ENCODE data around the gene TFF1.

Gene TFF1

DNA sequence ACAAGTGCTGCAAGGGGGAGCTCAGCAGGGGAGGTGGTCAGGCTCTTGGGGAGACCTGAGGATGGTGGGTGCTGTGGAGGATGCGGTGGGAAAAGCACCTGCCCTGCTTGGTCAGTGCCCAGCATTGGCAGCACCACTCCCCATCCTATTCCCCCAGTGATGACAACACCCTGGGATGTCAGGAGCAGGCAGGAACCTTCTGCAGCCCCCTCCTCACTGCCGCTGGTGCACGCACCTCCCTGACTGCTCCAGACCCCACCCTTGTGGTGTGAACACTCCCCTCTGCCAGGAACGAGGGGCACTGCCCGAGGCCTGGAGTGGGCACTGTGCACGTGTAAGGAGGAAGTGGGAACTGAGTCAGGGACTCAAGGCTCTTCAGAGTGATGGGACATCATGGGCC, 17.0 kb upstream of the TFF1 start:
- TF ChIP-seq POLR2A (IDR thresholded peaks at IDR 0.05; ENCODE audit: low read length) = no peak
- no peak for TF ChIP-seq GATA1 (IDR thresholded peaks at IDR 0.05; ENCODE audit: low read depth, low read length)
- DNase-seq = no peak

DNA sequence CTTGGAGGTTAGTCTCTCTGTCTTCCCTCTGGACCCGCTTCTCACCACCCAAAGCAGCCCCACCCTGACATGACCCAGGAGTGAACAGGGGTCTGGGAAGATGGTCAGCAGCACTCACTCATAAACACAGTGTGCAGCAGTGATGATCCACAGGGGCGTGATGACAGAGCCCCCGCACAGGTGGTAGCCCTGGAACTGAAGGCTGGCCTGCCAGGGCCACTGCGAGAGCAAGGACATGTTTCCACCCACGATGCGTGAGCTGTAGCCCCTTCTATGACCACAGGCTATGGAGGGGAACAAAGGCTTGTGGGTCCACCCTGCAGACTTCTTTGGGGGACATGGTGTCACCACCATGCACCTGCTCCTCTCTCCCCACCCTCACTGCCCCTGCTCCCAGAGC, 16.6 kb upstream of the TFF1 start:
- no peak for TF ChIP-seq GATA1 (IDR thresholded peaks at IDR 0.05; ENCODE audit: low read depth, low read length)
- TF ChIP-seq POLR2A (IDR thresholded peaks at IDR 0.05; ENCODE audit: low read length) = no peak
- no peak for DNase-seq

DNA sequence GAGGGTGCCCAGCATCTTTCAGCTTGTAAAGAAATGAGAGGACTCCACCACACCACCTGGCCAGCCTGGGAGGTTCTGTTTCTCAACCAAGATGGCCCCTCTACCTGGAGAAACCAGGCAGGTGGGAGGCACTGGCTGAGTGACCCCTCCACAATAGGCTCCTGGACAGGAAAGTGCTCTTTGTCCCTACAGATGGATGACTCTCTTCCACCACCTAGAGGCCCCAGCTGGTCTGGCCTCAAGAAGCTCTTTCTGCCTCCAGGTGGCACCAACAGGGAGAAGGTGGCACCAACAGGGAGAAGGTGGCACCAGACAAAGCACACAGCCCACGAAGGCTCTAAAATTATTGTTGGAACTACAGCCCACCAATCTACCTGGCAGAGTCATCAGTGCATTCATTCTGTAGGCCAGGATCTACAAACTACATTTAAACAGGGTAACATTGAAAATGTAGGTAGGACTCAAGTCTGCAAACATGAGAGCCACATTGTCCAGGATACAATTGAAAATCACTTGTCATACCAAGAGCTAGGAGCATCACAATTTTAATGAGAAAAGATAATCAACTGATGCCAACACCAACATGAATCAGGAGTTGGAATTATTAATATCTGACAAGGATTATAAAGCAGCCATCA, 15.1 kb upstream of the TFF1 start:
- peak; percentile 17 to 31 for DNase-seq
- TF ChIP-seq GATA1 (IDR thresholded peaks at IDR 0.05; ENCODE audit: low read depth, low read length) (no peak), POLR2A (IDR thresholded peaks at IDR 0.05; ENCODE audit: low read length) (no peak)

DNA sequence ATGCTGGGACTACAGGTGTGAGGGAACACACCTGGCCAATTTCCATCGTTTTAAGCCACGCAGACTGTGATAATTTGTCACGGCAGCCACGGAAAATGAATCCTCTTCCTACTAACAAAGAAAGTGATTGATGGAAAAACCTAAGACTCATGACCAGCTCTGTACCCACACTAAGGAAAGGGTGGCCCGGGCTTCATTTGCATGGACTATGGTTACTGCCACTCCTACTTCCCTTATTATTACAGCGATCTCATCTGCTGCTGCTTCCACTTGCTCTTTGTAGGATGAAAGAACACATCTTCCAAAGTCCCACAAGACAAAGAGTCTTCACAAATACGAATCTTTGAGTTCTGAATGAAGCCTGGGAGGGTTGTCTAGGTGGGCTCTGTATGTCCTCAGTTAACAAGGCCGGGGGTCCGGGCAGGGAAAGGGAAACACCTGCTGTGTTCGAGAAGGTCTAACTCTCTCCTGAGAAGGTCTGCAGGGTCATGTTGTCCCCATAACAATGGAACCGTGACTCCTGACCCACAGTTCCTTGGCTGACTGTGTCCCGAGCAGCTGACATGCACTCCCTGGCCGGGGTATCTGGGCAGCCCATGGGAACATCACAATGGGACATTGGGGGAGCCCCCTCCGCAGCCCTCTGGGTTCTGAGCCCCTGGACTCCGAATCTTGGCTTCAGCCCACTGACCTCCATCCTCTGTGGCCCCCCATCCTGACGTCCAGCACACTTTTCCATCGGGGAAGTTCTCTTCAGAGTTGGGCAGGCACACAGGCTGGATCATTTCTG, 13.3 kb upstream of the TFF1 start:
- no peak for DNase-seq
- no peak for TF ChIP-seq POLR2A (IDR thresholded peaks at IDR 0.05; ENCODE audit: low read length)
- TF ChIP-seq GATA1 (IDR thresholded peaks at IDR 0.05; ENCODE audit: low read depth, low read length) = no peak

DNA sequence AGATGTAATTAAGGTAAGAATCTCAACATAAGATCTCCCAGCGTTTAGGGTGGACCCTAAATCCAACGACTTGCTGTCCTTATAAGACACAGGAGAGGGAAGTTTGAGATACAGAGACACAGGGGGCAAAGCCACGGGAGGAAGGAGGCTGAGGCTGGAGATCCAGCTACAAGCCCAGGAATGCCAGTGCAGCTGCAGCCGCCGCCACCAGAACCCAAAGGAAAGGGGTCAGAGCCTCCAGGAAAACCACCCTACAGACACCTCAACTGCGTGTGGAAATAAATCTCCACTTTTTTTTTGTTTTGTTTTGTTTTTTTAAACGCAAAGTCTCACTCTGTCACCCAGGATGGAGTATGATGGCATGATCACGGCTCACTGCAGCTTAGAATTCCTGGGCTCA, 12.1 kb upstream of the TFF1 start:
- TF ChIP-seq GATA1 (IDR thresholded peaks at IDR 0.05; ENCODE audit: low read depth, low read length) = no peak
- no peak for TF ChIP-seq POLR2A (IDR thresholded peaks at IDR 0.05; ENCODE audit: low read length)
- no peak for DNase-seq

DNA sequence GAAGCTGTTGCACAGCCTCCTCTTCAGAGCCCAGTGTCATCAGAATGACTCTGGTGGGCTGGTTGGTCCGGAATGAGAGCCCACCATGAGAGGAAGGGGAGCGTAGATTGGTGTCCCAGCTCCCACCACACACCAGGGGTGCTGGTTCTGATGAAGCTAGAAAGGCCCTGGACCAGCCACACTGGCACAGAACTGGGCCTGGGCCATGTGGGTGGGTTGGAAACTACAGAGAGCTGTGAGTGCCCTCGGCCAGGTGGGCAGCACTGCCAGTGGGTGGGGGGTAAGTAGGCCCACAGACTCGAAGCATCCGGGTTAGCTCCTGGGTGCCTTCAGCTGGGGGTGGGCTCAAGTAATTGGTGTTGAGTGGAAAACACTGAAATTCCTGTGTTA, 11.6 kb upstream of the TFF1 start:
- no peak for DNase-seq
- TF ChIP-seq GATA1 (IDR thresholded peaks at IDR 0.05; ENCODE audit: low read depth, low read length) = no peak
- no peak for TF ChIP-seq POLR2A (IDR thresholded peaks at IDR 0.05; ENCODE audit: low read length)

DNA sequence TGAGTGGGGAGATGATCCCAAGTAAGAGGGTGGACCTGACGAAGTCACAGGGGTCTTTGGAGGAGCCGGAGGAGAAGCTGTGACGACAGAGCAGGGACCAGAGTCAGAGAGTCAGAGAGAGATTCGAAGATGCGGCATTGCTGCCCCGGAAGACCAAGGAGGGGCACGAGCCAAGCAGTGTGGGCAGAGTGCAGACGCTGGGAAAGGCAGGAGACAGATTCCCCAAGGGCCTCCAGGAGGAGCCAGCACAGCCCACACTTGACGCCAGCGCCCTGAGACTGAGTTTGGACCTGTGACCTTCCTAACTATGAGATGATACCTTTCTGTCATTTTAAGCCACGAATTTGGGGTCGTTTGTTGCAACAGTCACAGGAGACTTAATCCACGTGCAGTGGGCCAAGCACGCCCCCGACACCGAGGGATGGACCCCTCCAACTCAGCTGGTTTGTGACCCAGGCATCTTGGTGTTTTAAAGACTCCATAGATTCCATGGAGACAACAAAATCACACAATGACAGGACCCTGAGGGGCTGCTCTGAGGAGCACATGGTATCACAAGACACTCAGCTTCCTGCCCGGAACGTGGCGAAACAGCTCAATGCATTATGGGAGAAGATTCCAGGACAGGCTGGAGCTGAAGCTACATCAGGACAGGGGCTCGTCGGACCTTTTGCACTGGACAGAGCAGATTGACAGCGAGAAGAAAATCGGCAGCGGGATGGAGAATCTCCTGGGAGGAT, 11.0 kb upstream of the TFF1 start:
- TF ChIP-seq POLR2A (IDR thresholded peaks at IDR 0.05; ENCODE audit: low read length) (no peak), GATA1 (IDR thresholded peaks at IDR 0.05; ENCODE audit: low read depth, low read length) (no peak)
- DNase-seq = no peak

DNA sequence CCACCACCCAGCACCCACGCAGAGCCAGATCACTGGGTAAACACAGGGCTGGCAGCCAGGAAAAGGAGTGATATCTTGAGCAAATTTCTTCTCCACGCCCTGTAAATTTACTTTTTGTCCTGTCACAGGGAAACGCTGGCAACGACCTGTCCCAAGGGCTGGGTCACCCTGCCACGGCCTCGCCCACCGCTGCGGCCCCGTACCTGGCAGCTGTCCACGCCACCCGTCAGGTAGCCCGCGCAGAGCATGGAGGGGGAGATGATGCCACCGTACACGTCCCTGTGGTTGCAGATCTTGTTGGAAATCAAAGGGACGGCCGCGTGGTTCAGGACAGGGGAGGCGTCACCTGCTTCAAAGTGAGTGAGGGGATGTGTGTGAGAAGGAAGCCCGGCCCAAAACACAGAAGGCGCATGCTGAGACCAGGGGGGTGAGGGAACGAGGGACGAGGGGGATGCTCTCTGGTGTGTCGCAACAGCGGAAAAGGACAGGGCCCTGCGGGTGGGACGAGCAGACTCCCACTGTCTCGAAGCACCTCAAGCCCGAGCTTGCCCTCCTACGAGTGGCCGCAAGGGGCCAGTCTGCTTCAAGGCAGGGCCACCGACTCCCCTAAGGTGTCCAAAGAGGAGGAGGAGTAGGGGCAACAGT, 10.1 kb upstream of the TFF1 start:
- peak; percentile 43 to 61 for DNase-seq
- TF ChIP-seq POLR2A (IDR thresholded peaks at IDR 0.05; ENCODE audit: low read length) (no peak), GATA1 (IDR thresholded peaks at IDR 0.05; ENCODE audit: low read depth, low read length) (no peak)

DNA sequence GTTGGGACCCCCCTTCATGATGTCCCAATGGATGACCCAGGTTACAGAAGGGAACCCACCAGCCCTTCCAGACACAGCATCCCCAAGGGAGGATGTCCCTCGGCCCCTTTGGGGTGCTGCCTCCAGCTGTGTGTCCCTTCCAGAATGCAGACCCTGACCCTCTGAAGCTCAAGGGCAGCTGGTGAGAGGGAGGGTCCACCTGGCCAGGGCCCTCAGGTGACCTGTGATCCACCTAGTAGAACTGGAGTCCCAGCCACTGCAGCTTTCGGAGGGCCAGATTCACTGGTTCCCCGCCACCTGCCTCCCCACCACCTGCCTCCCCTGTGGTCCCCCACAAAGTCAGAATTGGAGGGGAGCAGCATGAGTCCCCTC, 9.6 kb upstream of the TFF1 start:
- no peak for TF ChIP-seq POLR2A (IDR thresholded peaks at IDR 0.05; ENCODE audit: low read length)
- TF ChIP-seq GATA1 (IDR thresholded peaks at IDR 0.05; ENCODE audit: low read depth, low read length) = no peak
- DNase-seq = no peak

DNA sequence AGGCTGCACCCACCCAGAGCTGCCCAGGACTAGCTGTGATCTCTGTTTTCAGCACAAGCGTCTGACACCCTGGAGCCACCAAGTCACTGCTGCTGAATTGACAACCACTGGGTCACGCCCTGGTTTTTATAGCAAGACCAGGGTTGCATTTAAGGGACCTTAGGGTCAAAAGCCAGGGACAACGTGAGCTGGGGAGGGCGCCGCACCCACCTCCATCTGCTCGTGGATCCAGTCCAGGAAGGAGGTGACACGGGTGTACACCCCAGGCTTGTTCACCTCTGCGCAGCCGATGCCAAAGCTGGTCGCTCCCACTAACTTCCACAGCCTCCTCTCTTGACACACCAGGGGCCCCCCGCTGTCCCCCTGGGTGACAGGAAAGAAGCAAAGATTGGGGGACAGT, 9.2 kb upstream of the TFF1 start:
- TF ChIP-seq POLR2A (IDR thresholded peaks at IDR 0.05; ENCODE audit: low read length) = no peak
- no peak for TF ChIP-seq GATA1 (IDR thresholded peaks at IDR 0.05; ENCODE audit: low read depth, low read length)
- DNase-seq = no peak

DNA sequence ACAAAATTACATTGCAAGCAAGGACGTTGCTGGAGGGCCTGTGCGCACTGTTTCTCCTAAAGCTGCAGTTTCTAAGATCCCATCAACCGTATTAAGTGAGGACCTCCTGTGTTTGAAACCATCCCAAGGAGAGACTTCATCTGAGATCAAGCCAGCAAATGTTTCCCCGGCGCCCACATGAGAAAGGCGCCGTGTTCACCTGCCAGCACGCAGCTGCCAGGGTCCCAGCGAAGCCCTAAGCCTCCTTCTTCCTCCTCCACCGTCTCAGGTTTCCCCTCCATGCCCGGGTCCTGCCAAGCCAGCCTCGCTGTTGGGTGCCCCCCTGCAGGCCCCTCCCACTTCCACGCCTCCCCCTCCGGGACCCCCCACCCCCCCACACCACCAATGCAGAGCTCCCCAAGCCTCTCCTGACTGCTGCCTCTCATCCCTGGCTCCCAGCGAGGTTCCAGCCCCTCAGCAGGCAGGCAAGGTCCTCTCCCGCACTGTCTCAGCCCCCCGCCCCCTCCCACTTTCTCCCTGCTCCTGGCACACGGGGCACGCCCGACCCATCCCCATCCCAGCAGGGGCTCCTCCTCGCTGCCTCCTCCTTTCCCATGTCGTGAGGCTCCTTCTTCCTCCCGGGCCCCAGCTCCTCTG, 8.6 kb upstream of the TFF1 start:
- no peak for DNase-seq
- no peak for TF ChIP-seq GATA1 (IDR thresholded peaks at IDR 0.05; ENCODE audit: low read depth, low read length)
- no peak for TF ChIP-seq POLR2A (IDR thresholded peaks at IDR 0.05; ENCODE audit: low read length)

DNA sequence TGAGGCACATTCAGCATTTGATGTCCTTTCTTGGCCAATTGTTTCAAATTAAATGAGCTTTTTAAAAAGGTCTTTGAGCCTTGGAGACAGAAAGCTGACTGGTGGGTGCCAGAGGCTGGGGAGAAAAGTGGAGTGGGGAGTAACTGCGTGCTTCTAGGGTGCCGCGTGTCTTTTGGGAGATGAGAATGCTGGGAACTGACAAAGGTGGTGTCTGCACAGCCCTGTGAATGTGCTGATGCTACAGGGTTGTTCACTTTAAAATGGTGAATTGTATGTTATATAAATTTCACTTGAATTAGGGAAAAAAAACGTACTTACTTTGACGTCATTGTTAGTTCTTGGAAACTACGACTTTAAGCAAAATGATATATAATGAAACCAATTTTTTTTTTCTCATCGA, 8.1 kb upstream of the TFF1 start:
- TF ChIP-seq POLR2A (IDR thresholded peaks at IDR 0.05; ENCODE audit: low read length) (no peak), GATA1 (IDR thresholded peaks at IDR 0.05; ENCODE audit: low read depth, low read length) (no peak)
- DNase-seq = no peak

DNA sequence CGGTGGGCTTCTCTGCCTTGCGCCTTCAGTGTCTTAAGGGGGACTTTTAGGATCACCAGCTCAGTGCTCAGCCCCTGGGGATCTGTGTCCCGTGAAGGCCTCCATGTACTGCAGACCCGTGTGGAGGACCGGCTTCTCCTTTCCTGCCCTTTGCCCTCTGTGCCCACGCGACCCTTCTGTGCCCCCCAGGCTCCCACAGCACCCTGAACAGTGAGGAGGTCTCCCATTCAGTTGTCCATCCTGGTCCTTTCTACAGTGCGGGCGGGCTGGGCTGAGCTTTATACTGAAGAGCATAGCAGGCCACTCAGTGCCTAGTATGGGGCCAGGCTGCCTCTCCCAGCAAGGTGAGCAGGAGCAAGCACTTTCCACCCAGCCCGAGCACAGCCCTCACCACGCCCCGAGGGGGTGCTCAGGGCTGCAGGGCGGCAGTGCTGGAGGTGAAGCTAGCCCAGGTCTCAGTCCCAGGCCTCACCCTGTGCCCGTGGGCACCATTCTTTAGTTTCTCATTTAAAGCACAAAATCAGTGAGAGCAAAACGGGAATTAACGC, 7.6 kb upstream of the TFF1 start:
- no peak for TF ChIP-seq GATA1 (IDR thresholded peaks at IDR 0.05; ENCODE audit: low read depth, low read length)
- no peak for TF ChIP-seq POLR2A (IDR thresholded peaks at IDR 0.05; ENCODE audit: low read length)

More for the DNA sequence above, 7.6 kb upstream of the TFF1 start:
- no peak for DNase-seq

All from erythroblast (primary cell).